Glutamatergic neuron (in vitro differentiated cells): ENCODE data around the gene FOXO3. TPM values are rescaled to one million over a fixed set of nuclear protein-coding genes. Genes with fewer than 3 reads are reported as not detected.
"Not testable (repeated sequence)": the region's sequence is repeated elsewhere in the genome, so short reads cannot be mapped to it uniquely, and the experiment has no call there.

Source experiments
- DNase-seq: peaks from one replicate; pipeline ENCODE4 v3.0.0; 2022
- H3K27ac Mint-ChIP-seq: one replicate; pipeline ENCODE4 v1.8.0; 2020; ENCODE audit warnings: mild to moderate bottlenecking, mixed read lengths, inconsistent platforms; ENCODE audit not compliant: unreplicated experiment
- H3K27me3 Mint-ChIP-seq: one replicate; pipeline ENCODE4 v1.8.0; 2020; ENCODE audit warnings: mild to moderate bottlenecking, moderate library complexity, mixed read lengths, inconsistent platforms; ENCODE audit not compliant: unreplicated experiment
- H3K36me3 Mint-ChIP-seq: one replicate; pipeline ENCODE4 v1.8.0; 2020; ENCODE audit warnings: mild to moderate bottlenecking, mixed read lengths, inconsistent platforms; ENCODE audit not compliant: unreplicated experiment
- H3K4me1 Mint-ChIP-seq: one replicate; pipeline ENCODE4 v1.8.0; 2020; ENCODE audit warnings: mild to moderate bottlenecking, low read depth, mixed read lengths, inconsistent platforms; ENCODE audit not compliant: unreplicated experiment
- H3K4me3 Mint-ChIP-seq: one replicate; pipeline ENCODE4 v1.8.0; 2020; ENCODE audit warnings: mild to moderate bottlenecking, mixed read lengths, inconsistent platforms; ENCODE audit not compliant: unreplicated experiment
- H3K9me3 Mint-ChIP-seq: one replicate; pipeline ENCODE4 v1.8.0; 2020; ENCODE audit warnings: mild to moderate bottlenecking, moderate library complexity, mixed read lengths, inconsistent platforms; ENCODE audit not compliant: unreplicated experiment
- CTCF ChIP-seq: fragments of 200-600 bp; sonication (generic); IDR thresholded peaks from one replicate; pipeline ENCODE4 v1.5.0; 2021; ENCODE audit not compliant: partially characterized antibody, unreplicated experiment
- total RNA-seq: library from RNA; stranded (reverse); fragmentation: NEBNext Ultra II Directional; extraction: Animal tissue kit (Norgen Biotek cat#: 25700); gene quantifications from one replicate; pipeline ENCODE4 v1.2.1, GENCODE V29; 2021; ENCODE audit not compliant: unreplicated experiment

Gene FOXO3
- total RNA-seq, 1 donor from 2014 or later: 30.3 TPM

GRCh38 chr6:108524528-108525248, 36.0 kb upstream of the FOXO3 start:
- no peak for DNase-seq
- Mint-ChIP-seq H3K27me3 (no peaks in the 10 kb centered on the region), H3K9me3 (peaks cover 2% of the 10 kb centered on the region), H3K4me3 (no peak overlapping the region), H3K36me3 (no peaks in the 10 kb centered on the region), H3K27ac (no peak overlapping the region), H3K4me1 (peaks cover 2% of the 10 kb centered on the region)
- TF ChIP-seq CTCF: no peak

- DNase-seq: peak; percentile 23
Measured at GRCh38 chr6:108526739-108527174, 34.0 kb upstream of the FOXO3 start.

GRCh38 chr6:108528878-108529277, 31.8 kb upstream of the FOXO3 start:
- Mint-ChIP-seq H3K4me1 (no peaks in the 10 kb centered on the region), H3K4me3 (no peak overlapping the region), H3K9me3 (peaks cover 2% of the 10 kb centered on the region)

More at GRCh38 chr6:108526739-108527174, 34.0 kb upstream of the FOXO3 start:
- no peak overlapping the region for H3K4me3 Mint-ChIP-seq
- no peak overlapping the region for H3K27ac Mint-ChIP-seq
- no peaks in the 10 kb centered on the region for H3K36me3 Mint-ChIP-seq
- H3K4me1 Mint-ChIP-seq: no peaks in the 10 kb centered on the region
- H3K27me3 Mint-ChIP-seq: no peaks in the 10 kb centered on the region
- H3K9me3 Mint-ChIP-seq: peaks cover 2% of the 10 kb centered on the region
- peak; percentile 87 for TF ChIP-seq CTCF

GRCh38 chr6:108531332-108531731, 29.4 kb upstream of the FOXO3 start:
- Mint-ChIP-seq H3K27ac (no peak overlapping the region), H3K4me1 (peaks cover 3% of the 10 kb centered on the region), H3K36me3 (no peaks in the 10 kb centered on the region), H3K9me3 (peaks cover 4% of the 10 kb centered on the region), H3K27me3 (peaks cover 3% of the 10 kb centered on the region), H3K4me3 (no peak overlapping the region)
- DNase-seq: no peak
- TF ChIP-seq CTCF: no peak

More at GRCh38 chr6:108528878-108529277, 31.8 kb upstream of the FOXO3 start:
- Mint-ChIP-seq H3K36me3 (no peaks in the 10 kb centered on the region), H3K27ac (no peak overlapping the region), H3K27me3 (peaks cover 3% of the 10 kb centered on the region)
- no peak for DNase-seq
- TF ChIP-seq CTCF: no peak

- Mint-ChIP-seq H3K27me3 (peaks cover 3% of the 10 kb centered on the region), H3K27ac (no peak overlapping the region), H3K4me1 (peaks cover 3% of the 10 kb centered on the region), H3K9me3 (peaks cover 4% of the 10 kb centered on the region), H3K4me3 (no peak overlapping the region), H3K36me3 (peaks cover 6% of the 10 kb centered on the region)
- TF ChIP-seq CTCF: no peak
- no peak for DNase-seq
Measured at GRCh38 chr6:108535114-108535742, 25.5 kb upstream of the FOXO3 start.

- H3K4me3 Mint-ChIP-seq, H3K4me1 Mint-ChIP-seq, H3K27me3 Mint-ChIP-seq, H3K9me3 Mint-ChIP-seq, H3K27ac Mint-ChIP-seq, DNase-seq, H3K36me3 Mint-ChIP-seq: not testable (repeated sequence)
Measured at GRCh38 chr6:108535920-108536535, 24.7 kb upstream of the FOXO3 start.
